B cell (primary cell): Measurements from ENCODE around the gene ENOX1. TPM values are rescaled to one million over a fixed set of nuclear protein-coding genes. Genes with fewer than 3 reads are reported as not detected.

ENCODE experiments used
- ATAC-seq: fragments of 200-7000 bp; cut with Tn5 transposase; one replicate; pipeline ENCODE4 v1.10.0; 2021; ENCODE audit warnings: low read depth, mild to moderate bottlenecking, moderate number of reproducible peaks, moderate library complexity
- CTCF ChIA-PET: fragments of 350-600 bp; sonication (Branson Sonifier 250); formaldehyde crosslinking; loops from one replicate; lab custom pipeline; 2021; ENCODE audit warnings: antibody characterized with exemption, inconsistent platforms; lab: Charles Lee
- POLR2A ChIA-PET: fragments of 350-600 bp; sonication (Branson Sonifier 250); formaldehyde crosslinking; loops from one replicate; lab custom pipeline; 2021; ENCODE audit warnings: antibody characterized with exemption; lab: Charles Lee
- DNase-seq: peaks from one replicate; pipeline ENCODE4 v3.0.0; 2013
- H2AFZ ChIP-seq: 2 replicates; pipeline ENCODE4 v1.6.1; 2012; ENCODE audit warnings: mild to moderate bottlenecking, low read depth, low read length; ENCODE audit not compliant: insufficient read depth, poor library complexity, severe bottlenecking
- H3K27ac ChIP-seq, 2 donors: 1 replicate in 1 of 2; 2 replicates in 1 of 2; pipeline ENCODE4 v1.5.1; 2012 to 2013; ENCODE audit warnings: low read length in 2 of 2, mild to moderate bottlenecking in 2 of 2, moderate library complexity in 1 of 2
- H3K27me3 ChIP-seq, 4 experiments: fragments of 200-600 bp in 1 of 4; sonication (generic) in 1 of 4; replicated peaks in 1 of 4; 1 replicate in 2 of 4; 2 replicates in 2 of 4; pipeline versions ENCODE4 v1.6.1 to v1.7.0; 2013 to 2016; ENCODE audit warnings: low read length in 3 of 4, mild to moderate bottlenecking in 2 of 4, mixed read lengths in 1 of 4, moderate library complexity in 1 of 4; ENCODE audit not compliant: insufficient read depth in 4 of 4, control insufficient read depth in 3 of 4; ENCODE audit errors: control extremely low read depth in 1 of 4
- H3K36me3 ChIP-seq, 2 experiments: replicated peaks in 1 of 2; 1 replicate in 1 of 2; 2 replicates in 1 of 2; pipeline versions ENCODE4 v1.6.1 to v1.7.1; 2013; ENCODE audit warnings: low read length in 1 of 2; ENCODE audit not compliant: insufficient read depth in 2 of 2, control insufficient read depth in 1 of 2; ENCODE audit errors: control extremely low read depth in 1 of 2, extremely low read depth in 1 of 2
- H3K4me1 ChIP-seq, 2 donors: fragments of 200-600 bp in 1 of 2; sonication (generic) in 1 of 2; 1 replicate in 1 of 2; 2 replicates in 1 of 2; pipeline versions ENCODE4 v1.5.1 to v1.6.1; 2013 to 2017; ENCODE audit warnings: low read length in 2 of 2; ENCODE audit not compliant: control insufficient read depth in 2 of 2, insufficient read depth in 2 of 2
- H3K4me2 ChIP-seq: replicated peaks from 2 replicates; pipeline ENCODE3; 2012; ENCODE audit warnings: mild to moderate bottlenecking, low read depth, low read length; ENCODE audit not compliant: poor library complexity, severe bottlenecking
- H3K4me3 ChIP-seq, 5 experiments: fragments of 200-600 bp in 1 of 5; sonication (generic) in 1 of 5; 1 replicate in 3 of 5; 2 replicates in 2 of 5; pipeline versions ENCODE4 v1.5.1 to v1.7.0; 2011 to 2016; ENCODE audit warnings: low read length in 4 of 5, mild to moderate bottlenecking in 4 of 5, low read depth in 2 of 5, control low read depth in 1 of 5, moderate library complexity in 1 of 5; ENCODE audit not compliant: insufficient read depth in 1 of 5; ENCODE audit errors: control extremely low read depth in 1 of 5, extremely low read depth in 1 of 5
- H3K79me2 ChIP-seq: fragments of 200-600 bp; sonication (generic); one replicate; pipeline ENCODE4 v1.6.0; 2016; ENCODE audit warnings: low read length; ENCODE audit not compliant: control insufficient read depth, insufficient read depth
- H3K9ac ChIP-seq: fragments of 200-600 bp; sonication (generic); 2 replicates; pipeline ENCODE4 v1.6.1; 2017; ENCODE audit warnings: mild to moderate bottlenecking, low read length, moderate library complexity
- H3K9me3 ChIP-seq, 3 donors: one replicate each; pipeline versions ENCODE4 v1.6.1 to v1.7.1; 2013; ENCODE audit warnings: low read length in 2 of 3; ENCODE audit not compliant: control insufficient read depth in 2 of 3, insufficient read depth in 1 of 3; ENCODE audit errors: control extremely low read depth in 1 of 3
- H4K20me1 ChIP-seq: 2 replicates; pipeline ENCODE4 v1.6.0; 2012; ENCODE audit warnings: mild to moderate bottlenecking, low read length; ENCODE audit not compliant: insufficient read depth, control insufficient read depth, poor library complexity, severe bottlenecking
- H3K27ac Mint-ChIP-seq: one replicate; pipeline ENCODE4 v1.8.0; 2021; ENCODE audit warnings: mixed read lengths
- H3K27me3 Mint-ChIP-seq: one replicate; pipeline ENCODE4 v1.8.0; 2021; ENCODE audit warnings: mixed read lengths
- H3K4me1 Mint-ChIP-seq: one replicate; pipeline ENCODE4 v1.8.0; 2021; ENCODE audit warnings: mixed read lengths
- H3K4me3 Mint-ChIP-seq: one replicate; pipeline ENCODE4 v1.8.0; 2021; ENCODE audit warnings: mixed read lengths
- H3K9me3 Mint-ChIP-seq: one replicate; pipeline ENCODE4 v1.8.0; 2022; ENCODE audit warnings: mixed read lengths; ENCODE audit not compliant: insufficient read depth
- EZH2 ChIP-seq: IDR thresholded peaks from 2 replicates; pipeline ENCODE4 v1.6.1; 2012; ENCODE audit warnings: borderline replicate concordance, low read depth, mild to moderate bottlenecking, moderate library complexity, low read length; ENCODE audit not compliant: insufficient read depth, poor library complexity, severe bottlenecking
- WGBS: methylation state at CpG from one replicate; pipeline ENCODE4 v1.1.5; 2013; ENCODE audit warnings: missing lambda C conversion rate; ENCODE audit not compliant: insufficient coverage; 5-methylcytosine and 5-hydroxymethylcytosine counted together
- intact Hi-C: fragments of 100-400 bp; cut with micrococcal nuclease; formaldehyde crosslinking; loops from one replicate; pipeline ENCODE4 v1.10.0; 2022
- polyA plus RNA-seq: library from polyadenylated mRNA; depleted of rRNA; stranded (reverse); fragments of >200 nt; gene quantifications from 2 replicates; pipeline ENCODE4 v1.2.3, GENCODE V29; 2012
- total RNA-seq, 2 donors: library from RNA; stranded (reverse); fragments of 120-200 nt in 1 of 2; gene quantifications; 1 replicate in 1 of 2; 2 replicates in 1 of 2; pipeline versions ENCODE4 v1.2.3 to v1.2.4, GENCODE V29; 2013 to 2022
- TF ChIP-seq, protein P1 (sequence below): fragments of 200-600 bp; IDR thresholded peaks from one replicate; pipeline ENCODE4 v1.8.0; 2022; ENCODE audit warnings: antibody characterized with exemption, mild to moderate bottlenecking

Gene ENOX1
- total and polyA plus RNA-seq, 2 donors (not counting 1 experiment from before 2014, with no cell fraction given) = not detected

DNA sequence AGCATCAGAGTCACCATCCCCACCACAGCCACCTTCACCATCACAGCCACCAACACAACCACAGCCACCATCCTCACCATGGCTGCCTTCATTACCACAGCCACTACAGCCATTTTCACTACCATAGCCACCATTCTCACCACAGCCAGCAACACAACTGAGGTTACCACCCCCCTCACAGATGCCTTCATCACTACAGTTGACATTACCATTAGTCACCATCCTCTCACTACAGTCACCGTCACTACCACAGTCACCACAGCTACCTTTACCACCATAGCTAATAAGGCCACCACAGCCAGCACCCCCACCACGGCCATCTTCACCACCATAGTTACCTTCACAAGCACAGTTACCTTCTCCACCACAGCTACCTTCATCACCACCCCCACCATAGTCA lies 493.8 kb downstream of the ENOX1 start:
- Histone ChIP-seq H3K79me2 (no peaks in the 10 kb centered on the region), H3K4me2 (no peak overlapping the region), H3K4me1 (no peaks in the 10 kb centered on the region), H2AFZ (no peak overlapping the region), H3K4me3 (no peak overlapping the region), H3K36me3 (no peaks in the 10 kb centered on the region), H3K9me3 (no peaks in the 10 kb centered on the region), H3K9ac (no peak overlapping the region), H3K27ac (no peak overlapping the region), H3K27me3 (no peaks in the 10 kb centered on the region), H4K20me1 (no peaks in the 10 kb centered on the region)
- Mint-ChIP-seq H3K27ac (no peak overlapping the region), H3K9me3 (no peaks in the 10 kb centered on the region), H3K4me3 (no peak overlapping the region), H3K27me3 (peaks cover 12% of the 10 kb centered on the region), H3K4me1 (no peaks in the 10 kb centered on the region)
- POLR2A ChIA-PET = no interaction called here
- TF ChIP-seq, protein P1, sequence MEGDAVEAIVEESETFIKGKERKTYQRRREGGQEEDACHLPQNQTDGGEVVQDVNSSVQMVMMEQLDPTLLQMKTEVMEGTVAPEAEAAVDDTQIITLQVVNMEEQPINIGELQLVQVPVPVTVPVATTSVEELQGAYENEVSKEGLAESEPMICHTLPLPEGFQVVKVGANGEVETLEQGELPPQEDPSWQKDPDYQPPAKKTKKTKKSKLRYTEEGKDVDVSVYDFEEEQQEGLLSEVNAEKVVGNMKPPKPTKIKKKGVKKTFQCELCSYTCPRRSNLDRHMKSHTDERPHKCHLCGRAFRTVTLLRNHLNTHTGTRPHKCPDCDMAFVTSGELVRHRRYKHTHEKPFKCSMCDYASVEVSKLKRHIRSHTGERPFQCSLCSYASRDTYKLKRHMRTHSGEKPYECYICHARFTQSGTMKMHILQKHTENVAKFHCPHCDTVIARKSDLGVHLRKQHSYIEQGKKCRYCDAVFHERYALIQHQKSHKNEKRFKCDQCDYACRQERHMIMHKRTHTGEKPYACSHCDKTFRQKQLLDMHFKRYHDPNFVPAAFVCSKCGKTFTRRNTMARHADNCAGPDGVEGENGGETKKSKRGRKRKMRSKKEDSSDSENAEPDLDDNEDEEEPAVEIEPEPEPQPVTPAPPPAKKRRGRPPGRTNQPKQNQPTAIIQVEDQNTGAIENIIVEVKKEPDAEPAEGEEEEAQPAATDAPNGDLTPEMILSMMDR = no peak
- TF ChIP-seq EZH2 = no peak
- intact Hi-C loops = no loop called here
- DNase-seq (no peak), ATAC-seq (no peak)
- CTCF ChIA-PET = no interaction called here
- 86% methylated on average over 2 of the region's 2 CpGs for WGBS

DNA sequence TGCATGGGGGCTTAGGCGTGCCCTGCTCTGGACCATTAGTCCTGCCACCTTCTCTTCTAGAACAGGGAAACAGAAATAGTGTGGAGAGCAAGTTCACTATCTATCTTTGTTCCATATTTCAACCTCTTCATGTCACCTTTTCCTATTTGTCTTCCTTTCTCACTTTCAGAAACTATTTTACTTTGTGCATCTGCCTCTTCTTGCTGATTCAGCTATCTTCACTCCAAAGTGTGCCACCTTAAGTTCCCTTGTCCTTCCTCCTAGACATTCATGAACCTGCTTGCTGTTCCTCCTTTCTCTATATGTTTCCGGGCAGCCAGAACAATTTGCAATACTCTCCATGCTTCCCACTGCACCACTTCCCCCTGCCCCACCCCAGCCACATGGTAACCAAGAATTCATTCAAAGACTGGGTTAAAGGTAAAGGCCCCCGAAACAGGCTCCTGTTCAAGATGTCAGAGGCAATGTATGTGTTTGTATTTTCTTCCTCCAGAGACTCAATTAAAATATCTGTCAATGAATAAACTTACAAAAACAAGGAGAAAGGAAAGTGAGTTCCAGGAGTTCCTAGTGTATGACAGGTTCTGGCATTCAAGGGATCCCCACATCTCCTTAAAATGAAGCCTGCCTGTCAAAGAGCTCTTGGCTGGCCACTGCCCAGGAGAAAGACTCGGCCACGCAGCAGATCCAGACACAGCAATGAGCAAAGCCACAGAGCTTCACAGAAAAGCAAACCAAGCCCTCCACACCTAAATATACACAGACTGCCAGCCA lies 495.3 kb downstream of the ENOX1 start:
- intact Hi-C loops = no loop called here
- no peak overlapping the region for H3K9ac ChIP-seq
- TF ChIP-seq, protein P1 = no peak
- no peak for TF ChIP-seq EZH2
- H3K79me2 ChIP-seq = no peaks in the 10 kb centered on the region
- POLR2A ChIA-PET = no interaction called here
- peaks cover 12% of the 10 kb centered on the region for H3K27me3 Mint-ChIP-seq
- H3K27ac ChIP-seq = no peak overlapping the region
- WGBS = 83% methylated on average over 2 of the region's 5 CpGs
- H3K4me2 ChIP-seq = no peak overlapping the region
- no peak for DNase-seq
- no peak overlapping the region for H3K27ac Mint-ChIP-seq
- H3K4me3 ChIP-seq = no peak overlapping the region
- CTCF ChIA-PET = no interaction called here
- H3K9me3 ChIP-seq = no peaks in the 10 kb centered on the region
- no peaks in the 10 kb centered on the region for H3K27me3 ChIP-seq
- no peak for ATAC-seq
- no peaks in the 10 kb centered on the region for H4K20me1 ChIP-seq
- H2AFZ ChIP-seq = no peak overlapping the region
- H3K4me3 Mint-ChIP-seq = no peak overlapping the region
- H3K4me1 ChIP-seq = no peaks in the 10 kb centered on the region
- H3K36me3 ChIP-seq = no peaks in the 10 kb centered on the region
- H3K9me3 Mint-ChIP-seq = no peaks in the 10 kb centered on the region
- no peaks in the 10 kb centered on the region for H3K4me1 Mint-ChIP-seq
